Liver (tissue), 9 donors: ENCODE measurements around the gene WNT7B. TPM values are rescaled to one million over a fixed set of nuclear protein-coding genes. Genes with fewer than 3 reads are reported as not detected.

ENCODE experiments used
- DNase-seq: peaks from one replicate; pipeline ENCODE4 v3.0.0-alpha.2; 2017; ENCODE audit warnings: low spot score
- H3K27ac ChIP-seq, 2 donors: one replicate each; pipeline ENCODE4 v1.7.0; 2013; ENCODE audit warnings: inconsistent platforms in 2 of 2, low read length in 2 of 2, control low read depth in 1 of 2, low read depth in 1 of 2, mild to moderate bottlenecking in 1 of 2
- H3K27me3 ChIP-seq, 4 donors: one replicate each; pipeline versions ENCODE4 v1.6.1 to v1.7.0; 2013; ENCODE audit warnings: low read length in 3 of 4, inconsistent platforms in 1 of 4, mild to moderate bottlenecking in 1 of 4, moderate library complexity in 1 of 4; ENCODE audit not compliant: control insufficient read depth in 4 of 4, insufficient read depth in 4 of 4
- H3K36me3 ChIP-seq, 4 donors: one replicate each; pipeline versions ENCODE4 v1.6.1 to v1.7.0; 2013; ENCODE audit warnings: low read length in 3 of 4, mild to moderate bottlenecking in 3 of 4, low read depth in 1 of 4, moderate library complexity in 1 of 4; ENCODE audit not compliant: control insufficient read depth in 4 of 4, insufficient read depth in 3 of 4
- H3K4me1 ChIP-seq, 4 donors: one replicate each; pipeline versions ENCODE4 v1.6.1 to v1.7.0; 2013; ENCODE audit warnings: low read length in 3 of 4, mild to moderate bottlenecking in 3 of 4, moderate library complexity in 1 of 4; ENCODE audit not compliant: control insufficient read depth in 4 of 4, insufficient read depth in 4 of 4
- H3K4me3 ChIP-seq, 3 donors: one replicate each; pipeline versions ENCODE4 v1.6.1 to v1.7.0; 2013; ENCODE audit warnings: low read length in 3 of 3, control low read depth in 1 of 3, low read depth in 1 of 3, mild to moderate bottlenecking in 1 of 3
- H3K9ac ChIP-seq, 2 donors: one replicate each; pipeline ENCODE4 v1.7.0; 2013; ENCODE audit warnings: low read length in 2 of 2, mild to moderate bottlenecking in 2 of 2, moderate library complexity in 2 of 2, control low read depth in 1 of 2, low read depth in 1 of 2
- H3K9me3 ChIP-seq, 4 donors: one replicate each; pipeline versions ENCODE4 v1.6.1 to v1.7.0; 2013; ENCODE audit warnings: low read length in 3 of 4; ENCODE audit not compliant: control insufficient read depth in 4 of 4
- EGR1 ChIP-seq, 2 donors: IDR thresholded peaks; 2 replicates each; pipeline ENCODE4 v1.6.1; 2016 to 2018; ENCODE audit warnings: antibody characterized with exemption in 2 of 2, low read depth in 2 of 2
- FOXA1 ChIP-seq: IDR thresholded peaks from 2 replicates; pipeline ENCODE4 v1.6.1; 2016; ENCODE audit warnings: antibody characterized with exemption
- FOXA2 ChIP-seq: IDR thresholded peaks from 2 replicates; pipeline ENCODE4 v1.6.1; 2016; ENCODE audit warnings: antibody characterized with exemption
- GABPA ChIP-seq, 2 donors: IDR thresholded peaks in 1 of 2; conservative IDR thresholded peaks in 1 of 2; 2 replicates each; pipeline ENCODE4 v1.6.1; 2016; ENCODE audit warnings: antibody characterized with exemption in 2 of 2, mild to moderate bottlenecking in 1 of 2, moderate library complexity in 1 of 2
- HNF4A ChIP-seq, 2 donors: conservative IDR thresholded peaks; 2 replicates each; pipeline ENCODE4 v1.6.1; 2016; ENCODE audit warnings: antibody characterized with exemption in 2 of 2, mild to moderate bottlenecking in 2 of 2
- HNF4G ChIP-seq: IDR thresholded peaks from 2 replicates; pipeline ENCODE4 v1.6.1; 2016; ENCODE audit warnings: antibody characterized with exemption
- JUND ChIP-seq, 2 donors: IDR thresholded peaks; 2 replicates each; pipeline ENCODE4 v1.6.1; 2016; ENCODE audit warnings: antibody characterized with exemption in 2 of 2
- NR2F2 ChIP-seq: IDR thresholded peaks from 2 replicates; pipeline ENCODE4 v1.6.1; 2016; ENCODE audit warnings: antibody characterized with exemption
- RAD21 ChIP-seq, 2 donors: IDR thresholded peaks; 2 replicates each; pipeline ENCODE4 v1.6.1; 2016; ENCODE audit warnings: antibody characterized with exemption in 2 of 2, mild to moderate bottlenecking in 2 of 2
- RXRA ChIP-seq, 2 donors: IDR thresholded peaks; 2 replicates each; pipeline ENCODE4 v1.6.1; 2017 to 2018; ENCODE audit warnings: antibody characterized with exemption in 2 of 2, mild to moderate bottlenecking in 1 of 2
- SP1 ChIP-seq: IDR thresholded peaks from 2 replicates; pipeline ENCODE4 v1.6.1; 2018; ENCODE audit warnings: antibody characterized with exemption, mild to moderate bottlenecking
- TAF1 ChIP-seq: conservative IDR thresholded peaks from 2 replicates; pipeline ENCODE4 v1.6.1; 2016; ENCODE audit warnings: antibody characterized with exemption, mild to moderate bottlenecking
- YY1 ChIP-seq: IDR thresholded peaks from 2 replicates; pipeline ENCODE4 v1.6.1; 2016; ENCODE audit warnings: antibody characterized with exemption, mild to moderate bottlenecking
- WGBS: extraction: QIAGEN DNeasy Blood & Tissue Kit; methylation state at CpG from one replicate; pipeline ENCODE4 v1.1.7; 2013; 5-methylcytosine and 5-hydroxymethylcytosine counted together
- polyA plus RNA-seq, 2 donors: library from polyadenylated mRNA; stranded (reverse) in 1 of 2; unstranded in 1 of 2; fragments of 200-250 nt in 1 of 2; fragments of >200 nt in 1 of 2; fragmentation: Nextera tagmentation in 1 of 2; extraction: Ambion mirVana in 1 of 2; gene quantifications; one replicate each; pipeline versions ENCODE4 v1.2.1 to v1.2.3, GENCODE V29; 2013 to 2015
- total RNA-seq, 2 donors: library from RNA; depleted of rRNA; stranded (reverse); fragments of >200 nt; gene quantifications; one replicate each; pipeline ENCODE4 v1.2.3, GENCODE V29; 2014
- TF ChIP-seq, protein P1 (sequence below): IDR thresholded peaks from 2 replicates; pipeline ENCODE4 v1.6.1; 2016; ENCODE audit warnings: antibody characterized with exemption
- TF ChIP-seq, protein P2 (sequence below): IDR thresholded peaks from 2 replicates; pipeline ENCODE4 v1.6.1; 2016; ENCODE audit warnings: antibody characterized with exemption
- TF ChIP-seq, protein P3 (sequence below): fragments of 150-350 bp; IDR thresholded peaks from 2 replicates; pipeline ENCODE4 v1.5.1; 2017; ENCODE audit warnings: improper control_type of control experiment, low read depth, low read length; ENCODE audit not compliant: missing input control
- TF ChIP-seq, protein P4 (sequence below): IDR thresholded peaks from 2 replicates; pipeline ENCODE4 v1.6.1; 2016; ENCODE audit warnings: antibody characterized with exemption
- donor health status: healthy.
- donor health status: healthy.
- donor health status: healthy.
- donor health status: healthy.
- donor health status: healthy.

Gene WNT7B
- total and polyA plus RNA-seq, 4 donors, result 0.06 to 0.28 TPM; not detected in 2

DNA sequence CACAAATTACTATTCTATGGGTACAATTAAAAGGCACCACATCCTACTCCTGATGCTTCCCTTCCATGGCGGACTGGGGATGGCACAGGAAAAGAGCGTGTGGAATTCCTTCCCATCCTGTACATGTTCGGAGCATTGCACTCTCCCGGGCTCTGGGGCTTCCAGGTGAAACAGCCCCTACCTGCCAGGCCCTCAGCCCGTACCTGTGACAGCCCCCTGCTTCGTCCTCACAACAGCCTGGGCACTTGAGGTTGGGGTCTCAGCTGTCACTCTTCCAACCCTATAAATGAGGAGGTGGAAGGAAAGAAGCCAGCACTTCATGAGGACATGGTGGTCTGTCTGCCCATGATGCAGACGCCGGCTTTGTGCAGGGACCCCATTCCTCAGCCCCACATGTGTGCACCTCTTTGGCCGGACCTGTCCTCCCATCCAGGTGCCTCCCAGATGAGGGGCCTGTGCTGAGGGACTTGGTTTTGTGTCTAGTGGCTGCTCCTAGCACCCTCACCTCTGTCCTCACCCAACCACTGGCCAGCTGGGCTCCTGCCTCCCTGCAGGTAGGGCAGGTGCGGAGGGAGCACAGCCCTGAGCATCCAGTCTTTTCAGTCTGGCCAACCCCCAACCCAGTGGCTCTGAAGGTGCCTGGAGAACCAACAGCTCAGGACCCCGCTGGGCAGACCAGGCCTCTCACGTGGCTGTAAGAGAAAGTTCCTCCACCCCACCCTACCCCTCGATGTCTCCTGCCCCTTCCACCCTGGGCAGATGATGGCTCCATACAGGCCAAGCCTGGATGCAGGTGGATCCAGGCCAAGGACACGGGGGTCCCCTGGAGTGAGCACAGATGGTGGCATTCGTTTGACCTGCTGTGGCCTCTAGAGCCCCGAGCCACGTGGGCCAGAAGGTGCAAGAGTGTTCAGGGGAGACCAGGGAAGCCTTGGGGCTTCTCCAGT, 23.4 kb upstream of the WNT7B start:
- Histone ChIP-seq H3K4me1 (peaks cover 0 to 30% (median 3%) of the 10 kb centered on the region in 4 donors), H3K27ac (no peak overlapping the region), H3K9me3 (no peaks in the 10 kb centered on the region), H3K4me3 (no peak overlapping the region), H3K36me3 (no peaks in the 10 kb centered on the region), H3K27me3 (no peaks in the 10 kb centered on the region), H3K9ac (no peak overlapping the region)
- WGBS, result 91% methylated on average over 17 of the region's 17 CpGs
- no peak for DNase-seq
- TF ChIP-seq, protein P1, sequence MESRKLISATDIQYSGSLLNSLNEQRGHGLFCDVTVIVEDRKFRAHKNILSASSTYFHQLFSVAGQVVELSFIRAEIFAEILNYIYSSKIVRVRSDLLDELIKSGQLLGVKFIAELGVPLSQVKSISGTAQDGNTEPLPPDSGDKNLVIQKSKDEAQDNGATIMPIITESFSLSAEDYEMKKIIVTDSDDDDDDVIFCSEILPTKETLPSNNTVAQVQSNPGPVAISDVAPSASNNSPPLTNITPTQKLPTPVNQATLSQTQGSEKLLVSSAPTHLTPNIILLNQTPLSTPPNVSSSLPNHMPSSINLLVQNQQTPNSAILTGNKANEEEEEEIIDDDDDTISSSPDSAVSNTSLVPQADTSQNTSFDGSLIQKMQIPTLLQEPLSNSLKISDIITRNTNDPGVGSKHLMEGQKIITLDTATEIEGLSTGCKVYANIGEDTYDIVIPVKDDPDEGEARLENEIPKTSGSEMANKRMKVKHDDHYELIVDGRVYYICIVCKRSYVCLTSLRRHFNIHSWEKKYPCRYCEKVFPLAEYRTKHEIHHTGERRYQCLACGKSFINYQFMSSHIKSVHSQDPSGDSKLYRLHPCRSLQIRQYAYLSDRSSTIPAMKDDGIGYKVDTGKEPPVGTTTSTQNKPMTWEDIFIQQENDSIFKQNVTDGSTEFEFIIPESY, result no peak
- TF ChIP-seq, protein P2, sequence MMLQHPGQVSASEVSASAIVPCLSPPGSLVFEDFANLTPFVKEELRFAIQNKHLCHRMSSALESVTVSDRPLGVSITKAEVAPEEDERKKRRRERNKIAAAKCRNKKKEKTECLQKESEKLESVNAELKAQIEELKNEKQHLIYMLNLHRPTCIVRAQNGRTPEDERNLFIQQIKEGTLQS, result no peak
- no peak for TF ChIP-seq FOXA1
- TF ChIP-seq EGR1 (IDR thresholded peaks at IDR 0.05; ENCODE audit: low read depth in 2 of 2), result no peak
- TF ChIP-seq, protein P3, sequence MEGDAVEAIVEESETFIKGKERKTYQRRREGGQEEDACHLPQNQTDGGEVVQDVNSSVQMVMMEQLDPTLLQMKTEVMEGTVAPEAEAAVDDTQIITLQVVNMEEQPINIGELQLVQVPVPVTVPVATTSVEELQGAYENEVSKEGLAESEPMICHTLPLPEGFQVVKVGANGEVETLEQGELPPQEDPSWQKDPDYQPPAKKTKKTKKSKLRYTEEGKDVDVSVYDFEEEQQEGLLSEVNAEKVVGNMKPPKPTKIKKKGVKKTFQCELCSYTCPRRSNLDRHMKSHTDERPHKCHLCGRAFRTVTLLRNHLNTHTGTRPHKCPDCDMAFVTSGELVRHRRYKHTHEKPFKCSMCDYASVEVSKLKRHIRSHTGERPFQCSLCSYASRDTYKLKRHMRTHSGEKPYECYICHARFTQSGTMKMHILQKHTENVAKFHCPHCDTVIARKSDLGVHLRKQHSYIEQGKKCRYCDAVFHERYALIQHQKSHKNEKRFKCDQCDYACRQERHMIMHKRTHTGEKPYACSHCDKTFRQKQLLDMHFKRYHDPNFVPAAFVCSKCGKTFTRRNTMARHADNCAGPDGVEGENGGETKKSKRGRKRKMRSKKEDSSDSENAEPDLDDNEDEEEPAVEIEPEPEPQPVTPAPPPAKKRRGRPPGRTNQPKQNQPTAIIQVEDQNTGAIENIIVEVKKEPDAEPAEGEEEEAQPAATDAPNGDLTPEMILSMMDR, result no peak
- no peak for TF ChIP-seq RAD21 (IDR thresholded peaks at IDR 0.05)
- no peak for TF ChIP-seq JUND (IDR thresholded peaks at IDR 0.05)
- no peak for TF ChIP-seq HNF4A (conservative IDR thresholded peaks at IDR 0.05)
- TF ChIP-seq GABPA (IDR thresholded peaks at IDR 0.05 in 1 of 2, conservative IDR thresholded peaks at IDR 0.05 in 1 of 2), result no peak
- TF ChIP-seq FOXA2, result no peak
- no peak for TF ChIP-seq TAF1
- no peak for TF ChIP-seq NR2F2
- TF ChIP-seq HNF4G, result no peak
- no peak for TF ChIP-seq SP1

DNA sequence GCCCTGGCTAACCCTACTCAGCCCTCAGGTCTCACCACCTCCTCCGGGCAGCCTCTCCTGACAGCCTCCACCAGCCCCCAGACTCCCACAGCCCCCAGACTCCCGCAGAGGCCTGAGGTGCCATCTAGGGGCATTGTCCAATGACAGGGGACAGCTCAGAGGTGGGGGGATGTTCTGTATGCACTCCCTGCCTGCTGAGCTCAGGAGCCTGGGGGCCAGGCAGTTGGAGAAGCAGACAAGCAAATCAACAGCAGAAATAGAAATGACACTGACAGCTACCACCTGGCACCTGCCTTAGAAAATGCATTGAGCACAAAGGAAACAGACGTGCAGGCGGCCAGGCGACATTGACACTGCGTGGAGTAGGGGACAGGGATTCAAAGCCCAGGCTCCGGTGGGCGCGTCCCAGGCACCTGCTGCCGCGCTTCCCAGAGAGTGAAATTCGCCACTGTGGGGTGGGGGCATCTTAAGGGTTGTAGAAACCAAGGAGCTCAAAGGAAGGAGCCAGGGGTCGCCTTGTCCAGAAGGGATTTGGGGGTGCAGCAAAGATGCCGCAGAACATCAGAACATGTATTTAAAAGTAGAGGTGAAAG, 22.5 kb upstream of the WNT7B start:
- no peak for TF ChIP-seq HNF4A (conservative IDR thresholded peaks at IDR 0.05)
- no peak for TF ChIP-seq YY1
- TF ChIP-seq SP1, result no peak
- no peak for TF ChIP-seq NR2F2
- no peak for TF ChIP-seq FOXA1
- TF ChIP-seq FOXA2, result no peak
- TF ChIP-seq RXRA (IDR thresholded peaks at IDR 0.05), result no peak
- no peak for TF ChIP-seq HNF4G
- TF ChIP-seq, protein P4, sequence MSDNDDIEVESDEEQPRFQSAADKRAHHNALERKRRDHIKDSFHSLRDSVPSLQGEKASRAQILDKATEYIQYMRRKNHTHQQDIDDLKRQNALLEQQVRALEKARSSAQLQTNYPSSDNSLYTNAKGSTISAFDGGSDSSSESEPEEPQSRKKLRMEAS, result no peak
- Histone ChIP-seq H3K27me3 (no peaks in the 10 kb centered on the region), H3K27ac (no peak overlapping the region), H3K9me3 (no peaks in the 10 kb centered on the region), H3K4me3 (no peak overlapping the region), H3K36me3 (no peaks in the 10 kb centered on the region), H3K4me1 (peaks cover 2 to 39% (median 3%) of the 10 kb centered on the region in 4 donors), H3K9ac (no peak overlapping the region)
- DNase-seq, result no peak
- WGBS, result 90% methylated on average over 14 of the region's 14 CpGs
